Fibroblast of skin of left biceps (primary cell): ENCODE results near the gene LCMT2.

Experiments
- DNase-seq, 2 experiments: peaks; one replicate each; pipeline ENCODE4 v3.0.0-alpha.2; 2013; ENCODE audit warnings: low read depth in 2 of 2

LCMT2 gene

GRCh38 chr15:43276563-43277200 is 53.7 kb downstream of the LCMT2 start:
- no peak for DNase-seq

- DNase-seq = no peak
Observed at GRCh38 chr15:43275740-43276562, 54.4 kb downstream of the LCMT2 start.

GRCh38 chr15:43274136-43274535 is 56.2 kb downstream of the LCMT2 start:
- DNase-seq = no peak
